NOMO-1 treated with dmso at 0.1 percent for 144 hours (cell line): Measurements from ENCODE around the gene MOV10L1.
A peak's percentile ranks its signal among the peaks of the same experiment; 100 is the strongest.
"Not testable (repeated sequence)": the region's sequence is repeated elsewhere in the genome, so short reads cannot be mapped to it uniquely, and the experiment has no call there.

Experiments
- DNase-seq: peaks from one replicate; lab custom pipeline; 2025; ENCODE audit not compliant: unreplicated experiment; lab: John Stamatoyannopoulos, UW

MOV10L1 gene

DNA sequence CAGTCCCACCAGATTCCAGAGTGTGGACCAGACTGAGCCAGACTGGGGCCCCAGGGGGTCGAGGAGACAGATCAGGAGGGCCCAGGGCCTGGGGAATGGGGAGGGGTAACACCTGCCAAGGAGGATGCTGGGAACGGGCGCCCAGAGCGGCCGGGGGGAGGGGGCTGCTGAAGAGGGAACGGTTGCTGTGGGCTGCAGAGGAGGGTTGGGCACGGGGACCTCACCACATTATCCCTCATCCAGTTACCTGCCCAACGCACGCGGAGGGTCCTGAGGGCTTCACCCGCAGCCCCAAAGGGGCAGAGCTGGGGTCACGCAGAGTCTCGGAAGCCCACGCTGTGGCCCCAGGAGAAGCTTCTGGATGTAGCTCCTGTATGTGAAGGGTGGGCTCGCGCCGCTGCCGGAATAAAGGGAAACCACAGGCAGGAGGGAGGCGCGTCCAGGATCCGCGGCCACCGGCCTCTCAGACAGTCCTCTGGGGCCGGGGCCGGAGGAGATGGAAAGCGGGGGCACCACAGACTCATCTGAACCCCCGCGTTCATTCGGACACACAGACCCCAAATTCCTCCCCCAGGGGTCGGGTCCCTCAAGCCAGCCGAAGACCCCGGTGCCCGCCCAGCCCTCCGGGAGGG is 110.1 kb downstream of the MOV10L1 start:
- DNase-seq: no peak

DNA sequence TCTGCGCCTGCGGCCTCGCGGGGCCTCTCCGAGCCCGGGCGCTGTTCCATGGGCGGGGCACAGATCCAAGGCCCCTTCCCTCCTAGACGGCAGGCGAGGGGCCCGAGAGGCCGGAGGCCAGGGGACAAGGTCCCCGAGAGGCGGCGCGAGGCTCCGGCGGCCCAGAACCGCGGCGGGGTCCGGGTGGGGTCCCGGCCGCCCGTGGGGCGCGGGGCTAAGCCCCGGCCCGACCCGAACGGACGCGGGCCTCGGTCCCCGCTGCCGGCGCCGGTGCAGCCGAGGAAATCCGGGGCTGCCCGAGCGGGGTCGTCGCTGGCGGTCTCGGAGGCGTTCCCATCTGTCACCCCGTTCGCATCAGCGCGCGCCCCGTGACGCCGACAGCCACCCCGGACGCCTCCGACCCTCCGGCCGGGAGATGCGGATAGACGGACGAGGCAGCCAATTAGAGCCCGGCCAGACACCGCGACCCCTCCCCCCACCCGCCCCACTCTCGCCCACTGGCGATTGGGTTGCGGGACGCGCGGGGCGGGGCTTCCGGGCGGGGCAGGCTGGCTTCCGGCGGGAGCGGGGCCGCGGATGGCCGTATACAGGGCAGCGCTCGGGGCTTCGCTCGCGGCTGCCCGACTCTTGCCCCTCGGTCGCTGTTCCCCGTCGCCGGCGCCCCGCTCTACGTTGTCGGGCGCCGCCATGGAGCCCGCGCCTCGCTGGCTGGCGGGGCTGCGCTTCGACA is 110.8 kb downstream of the MOV10L1 start, which contains the start of gene SELENOO:
Gene SELENOO (plus strand): TSS at position 551 of the 730 bp plus-strand sequence. CDS start 26 bp downstream, at position 577.
- peak; percentile 76 for DNase-seq

DNA sequence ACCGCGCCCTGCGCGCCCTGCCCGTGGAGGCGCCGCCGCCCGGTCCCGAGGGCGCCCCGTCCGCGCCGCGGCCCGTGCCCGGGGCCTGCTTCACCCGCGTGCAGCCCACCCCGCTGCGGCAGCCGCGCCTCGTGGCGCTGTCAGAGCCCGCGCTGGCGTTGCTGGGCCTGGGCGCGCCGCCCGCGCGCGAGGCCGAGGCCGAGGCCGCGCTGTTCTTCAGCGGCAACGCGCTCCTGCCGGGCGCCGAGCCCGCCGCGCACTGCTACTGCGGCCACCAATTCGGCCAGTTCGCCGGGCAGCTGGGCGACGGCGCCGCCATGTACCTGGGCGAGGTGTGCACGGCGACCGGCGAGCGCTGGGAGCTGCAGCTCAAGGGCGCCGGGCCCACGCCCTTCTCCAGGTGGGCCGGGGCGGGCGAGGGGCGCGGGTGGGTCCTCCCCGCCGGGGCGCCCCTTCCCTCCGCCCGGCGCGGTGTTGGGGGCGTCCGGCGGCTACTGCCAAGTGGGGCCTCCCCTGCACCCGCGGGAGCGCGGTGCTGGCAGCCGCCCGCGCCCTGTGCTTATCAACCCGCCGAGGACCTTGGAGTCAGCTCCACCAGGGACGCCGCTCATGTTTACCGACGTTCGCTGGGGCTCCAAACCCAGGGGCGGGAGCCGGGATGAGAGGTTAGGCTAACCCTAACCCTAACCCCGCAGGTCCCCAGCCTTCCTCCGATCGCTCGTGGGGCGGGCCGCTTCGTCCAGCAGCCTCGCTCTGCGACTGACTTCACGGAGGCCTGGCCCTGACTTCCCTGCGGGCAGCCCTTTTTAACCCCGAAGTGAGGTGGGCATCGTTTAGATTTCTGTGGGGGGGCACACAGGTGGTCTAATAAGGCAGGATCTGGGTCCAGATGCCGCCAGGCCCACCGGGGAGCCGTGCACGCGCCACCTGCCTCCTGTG is 111.7 kb downstream of the MOV10L1 start:
- no peak for DNase-seq

DNA sequence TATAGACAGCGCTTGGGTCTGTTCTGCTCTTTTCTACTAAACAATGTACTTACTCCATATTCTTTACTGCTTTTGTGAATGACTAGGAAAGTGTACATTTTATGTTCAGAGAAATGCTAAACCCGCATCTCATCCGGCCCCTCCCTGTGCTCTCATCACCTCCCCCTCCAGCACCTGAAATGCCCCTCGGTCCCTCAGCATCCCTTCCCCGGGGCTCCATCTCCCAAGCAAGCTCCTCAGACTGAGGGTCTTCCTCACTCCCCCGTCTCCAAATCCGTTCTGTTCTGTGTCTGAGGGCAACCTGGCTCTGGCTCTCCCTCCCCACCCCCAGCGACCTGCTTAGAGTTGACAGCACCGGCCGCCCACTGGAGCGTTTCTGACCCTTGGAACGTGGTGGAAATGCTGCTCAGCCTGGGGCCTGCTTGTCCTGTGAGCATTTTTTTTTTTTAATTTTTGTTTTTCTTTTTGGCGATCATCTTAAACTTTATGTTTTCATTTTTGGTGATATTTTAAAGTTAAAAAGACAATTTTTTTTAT is 112.4 kb downstream of the MOV10L1 start:
- no peak for DNase-seq

DNA sequence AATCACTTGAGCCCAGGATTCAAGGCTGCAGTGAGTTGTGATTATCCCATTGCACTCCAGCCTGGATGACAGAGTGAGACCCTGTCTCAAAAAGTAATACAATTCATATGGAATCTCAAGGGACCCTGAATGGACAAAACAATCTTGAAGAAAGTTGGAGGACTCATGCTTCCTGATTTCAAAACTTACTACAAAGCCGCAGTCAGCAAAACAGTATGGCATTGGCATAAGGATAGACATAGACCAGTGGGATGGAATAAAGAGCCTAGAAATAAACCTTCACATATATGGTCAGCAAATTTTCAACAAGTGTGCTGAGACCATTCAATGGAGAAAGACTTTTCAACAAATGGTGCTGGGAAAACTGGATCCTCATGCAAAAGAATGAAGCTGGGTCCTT is 113.5 kb downstream of the MOV10L1 start:
- DNase-seq: no peak

DNA sequence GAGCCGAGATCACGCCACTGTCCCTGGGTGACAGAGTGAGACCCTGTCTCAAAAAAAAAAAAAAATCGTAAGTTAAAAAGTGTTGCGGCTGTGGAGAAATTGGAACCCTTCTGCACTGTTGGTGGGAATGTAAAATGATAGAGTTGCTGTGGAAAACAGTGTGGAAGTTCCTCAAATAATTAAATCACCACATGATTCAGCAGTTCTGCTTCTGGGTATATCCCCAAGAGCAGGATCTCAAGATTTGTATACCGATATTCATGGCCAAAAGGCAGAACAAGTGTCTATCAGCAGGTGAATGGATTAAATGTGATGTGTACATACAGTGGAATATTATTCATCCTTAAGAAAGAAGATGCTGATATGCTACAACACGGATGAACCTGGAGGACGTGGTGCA is 114.8 kb downstream of the MOV10L1 start:
- DNase-seq: no peak

DNA sequence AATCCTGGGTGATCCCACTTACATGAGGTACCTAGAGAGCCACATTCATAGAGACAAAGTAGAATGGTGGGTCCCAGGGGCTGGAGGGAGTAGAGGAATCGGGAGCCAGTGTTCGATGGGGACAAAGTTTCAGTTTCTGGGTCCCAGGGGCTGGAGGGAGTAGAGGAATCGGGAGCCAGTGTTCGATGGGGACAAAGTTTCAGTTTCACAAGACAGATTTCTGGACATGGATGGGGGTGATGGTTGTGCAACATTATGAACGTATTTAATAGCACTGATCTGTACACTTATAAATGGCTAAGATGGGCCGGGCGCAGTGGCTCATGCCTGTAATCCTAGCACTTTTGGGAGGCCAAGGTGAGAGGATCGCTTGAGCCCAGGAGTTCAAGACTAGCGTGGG is 115.2 kb downstream of the MOV10L1 start:
- DNase-seq: not testable (repeated sequence)

DNA sequence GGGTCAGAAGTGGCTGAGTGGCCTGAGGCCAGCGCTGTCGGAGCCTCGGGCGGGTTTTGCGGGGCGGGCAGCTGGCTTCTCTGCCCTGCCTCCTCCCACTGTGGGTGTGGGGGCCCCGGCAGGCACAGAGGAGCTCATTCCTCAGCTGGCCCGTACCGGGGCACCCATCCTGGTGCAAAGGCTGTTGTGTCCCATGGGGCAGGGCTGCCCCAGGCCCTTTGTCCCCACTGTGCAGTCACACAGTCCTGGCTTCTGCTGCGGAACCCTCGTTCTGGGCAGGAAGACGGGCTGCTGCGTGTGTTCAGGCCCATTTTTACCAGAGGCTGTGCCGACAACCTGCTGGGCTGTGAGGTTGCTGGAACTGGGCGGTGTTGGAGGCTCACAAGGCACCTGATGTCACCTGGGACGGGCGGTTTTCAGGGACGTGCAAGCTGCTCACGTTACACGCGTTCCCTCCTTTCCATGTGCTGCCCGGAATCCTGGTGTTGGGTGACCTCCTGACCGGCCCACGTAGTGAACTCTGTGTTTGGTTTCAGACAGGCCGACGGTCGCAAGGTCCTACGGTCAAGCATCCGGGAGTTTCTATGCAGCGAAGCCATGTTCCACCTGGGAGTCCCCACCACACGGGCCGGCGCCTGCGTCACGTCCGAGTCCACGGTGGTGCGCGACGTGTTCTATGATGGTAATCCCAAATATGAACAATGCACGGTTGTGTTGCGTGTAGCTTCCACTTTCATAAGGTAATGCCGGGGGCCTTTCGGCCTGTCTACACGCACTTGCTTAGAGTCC is 116.2 kb downstream of the MOV10L1 start:
- DNase-seq: no peak

DNA sequence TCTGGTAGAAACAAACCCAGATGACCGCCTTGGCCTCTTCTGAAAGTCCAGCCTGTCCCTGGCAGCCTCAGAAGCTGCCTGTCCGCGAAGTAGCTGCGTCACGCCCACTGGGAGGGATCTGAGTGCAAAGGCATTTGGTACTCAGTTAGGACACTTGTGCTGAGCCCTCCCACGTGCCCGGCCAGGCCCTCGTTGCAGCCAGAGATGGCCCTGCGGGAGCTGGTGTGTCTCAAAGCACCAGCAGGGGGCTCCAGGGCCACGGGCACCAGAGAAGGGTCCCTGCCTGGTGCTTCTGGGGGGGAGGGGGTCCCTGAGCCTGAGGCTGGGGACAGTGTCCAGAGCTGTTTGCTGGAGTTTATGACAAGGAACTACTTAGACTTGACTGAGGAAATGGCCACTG is 116.8 kb downstream of the MOV10L1 start:
- DNase-seq: no peak

DNA sequence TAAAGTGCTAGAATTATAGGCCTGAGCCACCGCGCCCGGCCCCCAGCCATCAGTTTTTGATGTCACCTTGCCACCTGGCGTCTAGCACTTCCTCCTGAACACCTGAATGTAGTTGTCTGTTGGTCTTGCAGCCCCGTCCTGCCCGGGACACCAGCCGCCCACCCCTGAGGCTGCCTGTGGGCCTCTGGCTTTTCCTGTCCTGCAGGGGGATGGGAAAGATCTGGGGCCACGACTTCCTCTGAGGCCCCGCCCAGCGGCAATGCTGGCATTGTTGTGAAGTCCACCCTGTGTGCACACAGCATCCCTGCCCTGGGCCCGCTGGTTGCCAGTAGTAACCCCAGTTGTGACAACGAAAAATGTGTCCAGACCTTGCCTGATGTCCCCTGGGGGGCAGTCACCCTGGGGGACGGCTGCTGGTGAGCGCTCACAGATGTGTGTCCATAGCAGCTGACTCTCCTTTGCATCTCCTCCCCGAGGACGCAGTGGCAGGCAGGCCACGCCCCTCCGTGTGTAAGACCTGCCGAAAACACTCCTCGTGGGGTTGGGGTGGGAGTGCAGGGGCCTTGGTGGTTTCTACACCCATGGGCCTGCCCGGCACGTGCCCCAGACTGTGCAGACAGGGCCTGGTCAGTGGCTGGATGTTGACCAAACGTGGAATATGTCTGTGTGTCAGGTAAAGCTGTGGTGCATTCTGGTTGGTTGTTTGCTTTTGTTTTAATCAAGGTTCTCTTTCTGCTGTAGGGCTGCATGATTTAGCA is 117.8 kb downstream of the MOV10L1 start:
- no peak for DNase-seq

DNA sequence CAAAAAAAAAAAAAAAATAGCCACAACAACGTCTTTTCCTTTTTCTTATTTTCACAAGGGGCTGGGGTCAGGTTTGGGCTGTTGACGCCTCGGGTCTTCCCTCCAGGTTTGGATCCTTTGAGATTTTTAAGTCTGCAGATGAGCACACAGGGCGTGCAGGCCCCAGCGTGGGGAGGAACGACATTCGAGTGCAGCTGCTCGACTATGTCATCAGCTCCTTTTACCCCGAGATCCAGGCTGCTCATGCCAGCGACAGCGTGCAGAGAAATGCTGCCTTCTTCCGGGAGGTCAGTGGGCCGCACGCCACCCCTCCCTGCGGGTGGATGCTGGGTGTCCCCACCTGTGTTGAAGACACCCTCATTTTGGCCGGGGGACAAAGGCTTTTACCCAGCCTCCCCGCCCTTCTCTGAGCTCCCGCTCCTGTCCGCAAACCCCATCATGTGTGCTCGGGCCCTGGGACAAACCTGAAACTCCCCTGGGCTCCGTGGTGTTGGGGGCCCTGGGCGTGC is 118.7 kb downstream of the MOV10L1 start:
- no peak for DNase-seq

DNA sequence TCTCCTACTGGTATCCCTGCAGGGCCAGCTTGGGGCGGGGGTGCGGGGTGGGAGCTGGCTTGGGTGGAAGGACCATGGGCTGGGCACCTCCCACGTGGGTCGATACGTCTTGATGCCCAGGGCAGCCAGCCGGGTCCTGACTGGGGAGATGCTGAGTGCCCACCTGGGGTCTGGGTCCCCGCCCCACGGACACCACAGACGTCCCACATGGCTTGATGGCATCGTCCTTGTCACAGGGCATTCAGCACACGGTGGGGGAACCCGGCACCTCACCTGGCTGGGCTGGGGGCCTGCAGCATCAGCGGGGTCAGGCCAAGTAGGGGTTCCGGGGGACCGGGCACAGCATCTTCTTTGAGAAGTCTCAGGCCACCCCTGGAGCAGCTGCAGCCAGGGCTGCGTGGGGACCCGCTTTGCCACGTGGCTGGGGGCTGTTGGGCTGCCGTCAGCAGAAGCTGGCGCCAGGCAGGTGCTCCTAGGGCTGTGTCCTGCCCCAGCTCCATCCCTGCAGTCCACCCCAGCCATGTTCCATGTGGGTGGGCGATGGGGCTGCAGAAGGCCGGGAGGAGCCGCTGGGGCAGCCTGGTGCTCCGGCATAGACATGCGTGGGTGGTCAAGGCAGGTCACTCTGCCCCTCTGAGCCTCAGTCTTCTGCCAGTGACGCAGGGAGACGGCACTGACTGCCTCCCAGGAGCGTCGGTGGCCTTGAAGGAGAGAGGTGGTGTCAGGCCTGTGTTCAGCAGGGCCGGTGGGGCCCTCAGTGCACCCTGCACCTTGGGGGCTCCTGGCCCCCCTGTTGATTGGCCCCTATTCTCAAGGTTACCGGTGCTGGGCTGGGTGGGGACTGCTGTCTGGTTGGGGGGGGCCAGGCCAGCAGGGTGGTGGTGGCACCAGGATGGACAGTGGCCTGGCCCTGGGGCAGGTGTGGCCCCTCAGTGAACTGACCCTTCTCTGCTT is 119.4 kb downstream of the MOV10L1 start:
- DNase-seq: no peak

DNA sequence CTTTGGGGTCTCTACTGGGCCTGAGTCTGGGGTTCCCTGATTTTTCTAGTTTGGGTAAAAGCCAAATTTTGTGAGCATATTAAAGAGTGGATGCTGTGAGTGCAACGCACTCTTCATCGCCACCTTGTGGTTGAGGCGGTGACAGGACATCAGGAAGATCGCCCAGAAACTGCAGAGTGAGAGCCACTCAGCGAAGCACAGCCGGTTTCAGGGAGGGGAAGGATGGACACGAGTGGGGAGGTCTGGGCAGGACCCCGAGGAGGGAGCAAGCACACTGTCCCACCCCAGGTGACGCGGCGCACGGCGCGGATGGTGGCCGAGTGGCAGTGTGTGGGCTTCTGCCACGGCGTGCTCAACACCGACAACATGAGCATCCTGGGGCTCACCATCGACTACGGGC is 120.1 kb downstream of the MOV10L1 start:
- DNase-seq: peak; percentile 38

DNA sequence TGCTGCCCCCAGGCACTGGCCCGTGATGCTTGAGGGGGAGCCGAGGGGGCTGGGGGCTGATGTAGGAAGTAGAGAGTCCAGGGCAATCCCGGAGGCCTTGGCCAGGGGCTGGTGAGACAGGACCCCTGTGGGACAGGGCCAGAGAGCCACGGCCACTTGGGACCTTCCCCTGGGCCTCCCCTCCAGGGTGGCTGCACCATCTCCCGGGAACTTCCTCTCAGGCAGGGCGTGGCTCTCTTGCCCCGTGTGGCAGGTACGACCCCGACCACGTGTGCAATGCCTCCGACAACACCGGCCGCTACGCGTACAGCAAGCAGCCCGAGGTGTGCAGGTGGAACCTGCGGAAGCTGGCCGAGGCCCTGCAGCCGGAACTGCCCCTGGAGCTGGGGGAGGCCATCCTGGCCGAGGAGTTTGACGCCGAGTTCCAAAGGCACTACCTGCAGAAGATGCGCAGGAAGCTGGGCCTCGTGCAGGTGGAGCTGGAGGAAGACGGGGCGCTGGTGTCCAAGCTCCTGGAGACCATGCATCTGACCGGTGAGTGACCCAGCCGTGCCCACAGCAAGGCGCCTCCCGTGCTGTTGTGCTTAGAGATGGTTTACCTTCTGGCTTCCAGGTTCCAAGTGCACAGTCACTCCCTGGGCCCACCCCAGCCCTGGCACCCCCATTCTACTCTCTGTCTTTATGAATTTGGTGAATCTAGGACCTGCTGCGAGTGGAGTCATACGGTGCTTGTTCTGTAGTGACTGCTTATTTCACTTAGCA is 120.8 kb downstream of the MOV10L1 start:
- no peak for DNase-seq

DNA sequence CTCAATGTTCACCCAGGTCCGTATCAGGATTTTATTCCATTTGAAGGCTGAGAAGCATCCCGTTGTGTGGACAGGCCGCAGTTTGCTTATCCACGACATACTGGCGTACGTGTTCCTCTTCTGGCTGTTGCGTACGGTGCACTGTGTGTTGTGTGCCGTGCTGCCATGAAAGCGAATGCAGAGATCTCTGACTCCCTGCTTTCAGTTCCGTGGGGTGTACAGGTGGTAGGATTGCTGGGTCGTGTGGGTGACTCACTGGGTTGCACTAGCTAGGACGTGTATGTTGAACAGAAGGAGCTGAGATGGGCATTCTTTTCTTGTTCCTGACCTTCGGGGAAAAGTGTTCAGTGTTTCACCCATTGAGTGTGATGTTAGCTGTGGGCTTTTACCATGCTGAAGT is 121.3 kb downstream of the MOV10L1 start:
- no peak for DNase-seq
